ENCODE results near the gene LEMD2. TPM values are rescaled to one million over a fixed set of nuclear protein-coding genes. Genes with fewer than 3 reads are reported as not detected.
A peak's percentile ranks its signal among the peaks of the same experiment; 100 is the strongest.

LEMD2 gene
- total and polyA plus RNA-seq, 5 donors from 2014 or later: 25.7 to 102 (median 32.1) TPM

GRCh38 chr6:33815854-33816253, 26.9 kb upstream of the LEMD2 start:
- no peaks in the 10 kb centered on the region for H3K9me3 ChIP-seq (ENCODE audit: control insufficient read depth in 2 of 2, low read length in 2 of 2)
- no peak overlapping the region for H3K4me3 ChIP-seq (ENCODE audit: low read depth, low read length)
- DNase-seq (peak in 1 of 3 donors; percentile 36), ATAC-seq (ENCODE audit: low read depth in 2 of 2) (no peak)
- H3K27me3 Mint-ChIP-seq: peaks cover 39% of the 10 kb centered on the region
- peaks cover 12% of the 10 kb centered on the region for H3K27me3 ChIP-seq (ENCODE audit: control insufficient read depth, insufficient read depth, low read length)
- H3K27ac ChIP-seq (ENCODE audit: insufficient read depth, low read length, poor library complexity, severe bottlenecking): no peak overlapping the region
- H3K36me3 ChIP-seq (ENCODE audit: control insufficient read depth, insufficient read depth, low read length): no peaks in the 10 kb centered on the region
- H3K36me3 Mint-ChIP-seq: no peaks in the 10 kb centered on the region
- no peaks in the 10 kb centered on the region for H3K4me1 ChIP-seq (ENCODE audit: control insufficient read depth, insufficient read depth, low read length, poor library complexity, severe bottlenecking)
- H3K27ac Mint-ChIP-seq: peak overlapping the region in 1 of 3 donors; percentile 18
- H3K4me3 Mint-ChIP-seq: peak overlapping the region in 1 of 4 donors; percentile 75
- H3K9me3 Mint-ChIP-seq: peaks cover 0 to 3% (median 0%) of the 10 kb centered on the region in 7 donors
- H3K4me1 Mint-ChIP-seq: peaks cover 0 to 8% (median 3%) of the 10 kb centered on the region in 4 donors

- no peak overlapping the region for H3K4me3 ChIP-seq (ENCODE audit: low read depth, low read length)
- H3K4me3 Mint-ChIP-seq: no peak overlapping the region
- H3K27me3 ChIP-seq (ENCODE audit: control insufficient read depth, insufficient read depth, low read length): peaks cover 14% of the 10 kb centered on the region
- H3K4me1 Mint-ChIP-seq: peaks cover 0 to 5% (median 1%) of the 10 kb centered on the region in 4 donors
- DNase-seq (no peak), ATAC-seq (ENCODE audit: low read depth in 2 of 2) (no peak)
- H3K36me3 ChIP-seq (ENCODE audit: control insufficient read depth, insufficient read depth, low read length): no peaks in the 10 kb centered on the region
- H3K9me3 ChIP-seq (ENCODE audit: control insufficient read depth in 2 of 2, low read length in 2 of 2): no peaks in the 10 kb centered on the region
- no peak overlapping the region for H3K27ac ChIP-seq (ENCODE audit: insufficient read depth, low read length, poor library complexity, severe bottlenecking)
- no peak overlapping the region for H3K27ac Mint-ChIP-seq
- peaks cover 0 to 4% (median 0%) of the 10 kb centered on the region in 7 donors for H3K9me3 Mint-ChIP-seq
- peaks cover 49% of the 10 kb centered on the region for H3K27me3 Mint-ChIP-seq
- no peaks in the 10 kb centered on the region for H3K4me1 ChIP-seq (ENCODE audit: control insufficient read depth, insufficient read depth, low read length, poor library complexity, severe bottlenecking)
- no peaks in the 10 kb centered on the region for H3K36me3 Mint-ChIP-seq
Observed at GRCh38 chr6:33813990-33814985, 25.4 kb upstream of the LEMD2 start.

- H3K27me3 ChIP-seq (ENCODE audit: control insufficient read depth, insufficient read depth, low read length): peaks cover 14% of the 10 kb centered on the region
- peaks cover 0 to 8% (median 4%) of the 10 kb centered on the region in 4 donors for H3K4me1 Mint-ChIP-seq
- no peak overlapping the region for H3K27ac ChIP-seq (ENCODE audit: insufficient read depth, low read length, poor library complexity, severe bottlenecking)
- DNase-seq: no peak
- no peaks in the 10 kb centered on the region for H3K36me3 ChIP-seq (ENCODE audit: control insufficient read depth, insufficient read depth, low read length)
- H3K4me3 Mint-ChIP-seq: no peak overlapping the region
- no peaks in the 10 kb centered on the region for H3K36me3 Mint-ChIP-seq
- H3K4me3 ChIP-seq (ENCODE audit: low read depth, low read length): no peak overlapping the region
- no peak overlapping the region for H3K27ac Mint-ChIP-seq
- H3K9me3 Mint-ChIP-seq: peaks cover 0 to 4% (median 0%) of the 10 kb centered on the region in 7 donors
- no peak for ATAC-seq (ENCODE audit: low read depth in 2 of 2)
- peaks cover 56% of the 10 kb centered on the region for H3K27me3 Mint-ChIP-seq
- H3K9me3 ChIP-seq (ENCODE audit: control insufficient read depth in 2 of 2, low read length in 2 of 2): no peaks in the 10 kb centered on the region
- peaks cover 1% of the 10 kb centered on the region for H3K4me1 ChIP-seq (ENCODE audit: control insufficient read depth, insufficient read depth, low read length, poor library complexity, severe bottlenecking)
Observed at GRCh38 chr6:33813246-33813904, 24.4 kb upstream of the LEMD2 start.

GRCh38 chr6:33812669-33813068, 23.7 kb upstream of the LEMD2 start:
- no peaks in the 10 kb centered on the region for H3K36me3 ChIP-seq (ENCODE audit: control insufficient read depth, insufficient read depth, low read length)
- H3K27ac ChIP-seq (ENCODE audit: insufficient read depth, low read length, poor library complexity, severe bottlenecking): no peak overlapping the region
- Mint-ChIP-seq H3K36me3 (no peaks in the 10 kb centered on the region), H3K9me3 (peaks cover 0 to 4% (median 0%) of the 10 kb centered on the region in 7 donors), H3K27me3 (peaks cover 56% of the 10 kb centered on the region), H3K27ac (no peak overlapping the region), H3K4me1 (peaks cover 3 to 13% (median 10%) of the 10 kb centered on the region in 4 donors), H3K4me3 (no peak overlapping the region)
- H3K4me1 ChIP-seq (ENCODE audit: control insufficient read depth, insufficient read depth, low read length, poor library complexity, severe bottlenecking): peaks cover 8% of the 10 kb centered on the region
- peaks cover 14% of the 10 kb centered on the region for H3K27me3 ChIP-seq (ENCODE audit: control insufficient read depth, insufficient read depth, low read length)
- no peak for ATAC-seq (ENCODE audit: low read depth in 2 of 2)
- H3K4me3 ChIP-seq (ENCODE audit: low read depth, low read length): no peak overlapping the region
- no peaks in the 10 kb centered on the region for H3K9me3 ChIP-seq (ENCODE audit: control insufficient read depth in 2 of 2, low read length in 2 of 2)
- peak in 2 of 3 donors; percentile 20 to 30 for DNase-seq

DNA sequence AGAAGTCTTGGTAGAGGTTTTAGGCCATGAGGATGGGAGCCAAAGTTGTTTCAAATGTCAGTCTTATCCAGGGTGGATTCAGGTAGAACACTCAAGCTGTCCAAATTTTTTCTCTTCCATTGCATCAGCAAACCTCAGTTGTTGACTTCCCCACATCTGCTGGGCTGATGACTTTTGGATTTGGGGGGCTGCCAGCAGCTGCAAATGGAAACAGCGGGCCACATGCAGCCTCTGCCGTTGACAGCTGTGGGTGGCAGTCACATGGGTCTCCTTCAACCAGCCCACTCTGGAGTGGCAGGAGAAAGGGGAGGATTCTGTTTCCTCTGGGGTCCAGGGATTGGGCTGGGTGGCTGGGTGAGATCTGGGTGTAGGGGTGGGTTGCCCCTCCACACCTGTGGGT, 20.7 kb upstream of the LEMD2 start:
- H3K9me3 ChIP-seq (ENCODE audit: control insufficient read depth in 2 of 2, low read length in 2 of 2): no peaks in the 10 kb centered on the region
- peaks cover 15% of the 10 kb centered on the region for H3K4me1 ChIP-seq (ENCODE audit: control insufficient read depth, insufficient read depth, low read length, poor library complexity, severe bottlenecking)
- no peak overlapping the region for H3K27ac ChIP-seq (ENCODE audit: insufficient read depth, low read length, poor library complexity, severe bottlenecking)
- ATAC-seq (ENCODE audit: low read depth in 2 of 2) (no peak), DNase-seq (no peak)
- Mint-ChIP-seq H3K4me3 (no peak overlapping the region), H3K27me3 (peaks cover 54% of the 10 kb centered on the region), H3K27ac (no peak overlapping the region), H3K4me1 (peaks cover 8 to 23% (median 16%) of the 10 kb centered on the region in 4 donors), H3K9me3 (peaks cover 0 to 4% (median 0%) of the 10 kb centered on the region in 7 donors), H3K36me3 (no peaks in the 10 kb centered on the region)
- H3K27me3 ChIP-seq (ENCODE audit: control insufficient read depth, insufficient read depth, low read length): peaks cover 16% of the 10 kb centered on the region
- H3K4me3 ChIP-seq (ENCODE audit: low read depth, low read length): no peak overlapping the region
- H3K36me3 ChIP-seq (ENCODE audit: control insufficient read depth, insufficient read depth, low read length): no peaks in the 10 kb centered on the region

GRCh38 chr6:33808641-33809180, 19.8 kb upstream of the LEMD2 start:
- Histone ChIP-seq H3K27ac (ENCODE audit: insufficient read depth, low read length, poor library complexity, severe bottlenecking) (no peak overlapping the region), H3K36me3 (ENCODE audit: control insufficient read depth, insufficient read depth, low read length) (no peaks in the 10 kb centered on the region), H3K4me1 (ENCODE audit: control insufficient read depth, insufficient read depth, low read length, poor library complexity, severe bottlenecking) (peaks cover 15% of the 10 kb centered on the region), H3K9me3 (ENCODE audit: control insufficient read depth in 2 of 2, low read length in 2 of 2) (no peaks in the 10 kb centered on the region), H3K27me3 (ENCODE audit: control insufficient read depth, insufficient read depth, low read length) (peaks cover 16% of the 10 kb centered on the region), H3K4me3 (ENCODE audit: low read depth, low read length) (no peak overlapping the region)
- DNase-seq (no peak), ATAC-seq (ENCODE audit: low read depth in 2 of 2) (no peak)
- Mint-ChIP-seq H3K9me3 (peaks cover 0 to 4% (median 0%) of the 10 kb centered on the region in 7 donors), H3K27me3 (peaks cover 57% of the 10 kb centered on the region), H3K36me3 (no peaks in the 10 kb centered on the region), H3K27ac (peak overlapping the region in 1 of 3 donors; percentile 80), H3K4me3 (no peak overlapping the region), H3K4me1 (peaks cover 8 to 23% (median 16%) of the 10 kb centered on the region in 4 donors)

GRCh38 chr6:33807606-33808005, 18.7 kb upstream of the LEMD2 start:
- Histone ChIP-seq H3K9me3 (ENCODE audit: control insufficient read depth in 2 of 2, low read length in 2 of 2) (no peaks in the 10 kb centered on the region), H3K27me3 (ENCODE audit: control insufficient read depth, insufficient read depth, low read length) (peaks cover 15% of the 10 kb centered on the region), H3K4me3 (ENCODE audit: low read depth, low read length) (peak overlapping the region; percentile 15), H3K4me1 (ENCODE audit: control insufficient read depth, insufficient read depth, low read length, poor library complexity, severe bottlenecking) (peaks cover 15% of the 10 kb centered on the region), H3K27ac (ENCODE audit: insufficient read depth, low read length, poor library complexity, severe bottlenecking) (no peak overlapping the region), H3K36me3 (ENCODE audit: control insufficient read depth, insufficient read depth, low read length) (no peaks in the 10 kb centered on the region)
- ATAC-seq (ENCODE audit: low read depth in 2 of 2): peak in 1 of 2 donors; percentile 34
- Mint-ChIP-seq H3K4me1 (peaks cover 8 to 23% (median 16%) of the 10 kb centered on the region in 4 donors), H3K9me3 (peaks cover 0 to 4% (median 0%) of the 10 kb centered on the region in 7 donors), H3K36me3 (no peaks in the 10 kb centered on the region), H3K27ac (no peak overlapping the region), H3K27me3 (peaks cover 50% of the 10 kb centered on the region), H3K4me3 (peak overlapping the region in 1 of 4 donors; percentile 0)
- DNase-seq: no peak

All from CD4-positive, CD25-positive, alpha-beta regulatory T cell (primary cell).